ENCODE measurements around the gene MAP4K2. TPM values are rescaled to one million over a fixed set of nuclear protein-coding genes. Genes with fewer than 3 reads are reported as not detected.

The MAP4K2 gene
- total and polyA plus RNA-seq, 2 of the 13 experiments (the other 11 are each of a cell fraction or from before 2014, with no cell fraction given): 8.3 to 17.6 TPM

DNA sequence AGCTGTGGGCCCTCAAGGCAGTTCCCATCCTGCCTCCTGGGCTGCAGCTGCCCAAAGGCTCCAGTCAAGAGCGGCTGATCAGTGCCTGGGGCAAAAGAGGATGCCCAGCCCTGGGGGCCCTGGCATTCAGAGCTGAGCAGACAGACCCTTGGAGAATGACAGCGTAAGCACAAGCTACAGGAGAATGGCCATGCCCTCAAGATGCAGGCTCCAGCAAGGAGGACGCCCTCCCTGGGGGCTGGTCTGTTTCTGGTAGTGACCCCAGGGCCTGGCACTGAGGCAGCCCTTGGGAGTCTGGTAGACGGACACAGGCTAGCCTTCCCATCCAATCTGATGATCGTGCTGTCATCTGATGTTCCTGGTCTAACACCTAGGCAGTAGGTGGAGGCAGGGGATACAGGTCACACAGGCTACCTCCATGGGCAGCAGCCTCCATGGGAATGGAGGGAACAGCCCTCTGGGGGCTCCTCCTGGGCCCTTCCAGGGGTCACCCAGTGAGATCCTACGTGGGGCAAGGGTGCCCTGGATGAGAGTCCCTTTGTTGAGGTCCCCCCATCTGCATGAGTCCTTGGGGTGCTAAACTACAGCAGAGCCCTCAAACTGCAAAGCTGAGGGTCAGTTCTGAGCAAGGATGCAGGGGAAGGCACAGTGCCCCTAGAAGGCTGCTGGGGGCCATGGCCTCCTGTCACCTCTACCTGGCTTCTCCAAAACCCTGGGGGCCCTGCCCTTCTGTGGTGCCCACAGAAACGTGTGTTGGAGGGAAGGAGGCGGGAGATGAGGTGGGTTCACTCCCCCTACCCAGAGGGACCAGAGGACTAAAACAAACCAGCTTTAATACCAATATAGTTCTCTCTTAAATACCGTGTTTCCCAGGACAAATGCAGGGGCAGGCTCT is 14.4 kb downstream of the MAP4K2 start:
- 84% methylated on average over 7 of the region's 9 CpGs for WGBS (ENCODE audit: low lambda C conversion rate)
- ATAC-seq: no peak; the same call in 2 of the 3 replicates
- BruUV-seq (replicated peaks): no TSS peak
- POLR2A ChIA-PET: interaction anchor here (1.0 kb wide), 1 partner anchor 10 kb away, joined by 6 read pairs; the partner anchor contains the start of gene SF1
- H3K27ac ChIP-seq (ENCODE audit: extremely low read length, insufficient read depth, low read length): no peak overlapping the region
- no peaks in the 10 kb centered on the region for H3K36me3 ChIP-seq (replicated peaks in 1 of 2; ENCODE audit: control insufficient read depth in 1 of 2, insufficient read depth in 2 of 2, low read length in 2 of 2)
- CTCF ChIA-PET (ENCODE audit: low intra/inter-chr PET ratio, low total read pairs): interaction anchor here (1.1 to 1.5 kb wide), 2 partner anchors 59 to 60 kb away, joined by 3 to 7 read pairs; no protein-coding TSS in a partner anchor
- H3K9ac ChIP-seq (ENCODE audit: insufficient read depth, low read depth, low read length): no peak overlapping the region
- H3K4me3 ChIP-seq (replicated peaks in 1 of 3; ENCODE audit: insufficient read depth in 1 of 3, low read depth in 2 of 3, low read length in 3 of 3): no peak overlapping the region
- no peak overlapping the region for H3K4me2 ChIP-seq (ENCODE audit: low read depth, low read length)
- TF ChIP-seq ZNF772 (CRISPR knock-in tag; IDR thresholded peaks at IDR 0.05) (no peak), SMAD1 (CRISPR knock-in tag; IDR thresholded peaks at IDR 0.05; ENCODE audit: borderline replicate concordance, low read depth) (no peak), TCF12 (IDR thresholded peaks at IDR 0.05) (no peak), TCF12 (CRISPR knock-in tag; IDR thresholded peaks at IDR 0.05) (no peak), RARG (CRISPR knock-in tag; IDR thresholded peaks at IDR 0.05; ENCODE audit: low read depth) (no peak), HNRNPLL (IDR thresholded peaks at IDR 0.05; ENCODE audit: low read depth, low read length, poor library complexity, severe bottlenecking) (no peak), NR2F2 (IDR thresholded peaks at IDR 0.05; ENCODE audit: borderline replicate concordance, low read depth) (no peak), JUND (CRISPR knock-in tag; IDR thresholded peaks at IDR 0.05) (no peak), HOXA9 (CRISPR knock-in tag; IDR thresholded peaks at IDR 0.05; ENCODE audit: borderline replicate concordance) (no peak)
- TF ChIP-seq, protein P1, sequence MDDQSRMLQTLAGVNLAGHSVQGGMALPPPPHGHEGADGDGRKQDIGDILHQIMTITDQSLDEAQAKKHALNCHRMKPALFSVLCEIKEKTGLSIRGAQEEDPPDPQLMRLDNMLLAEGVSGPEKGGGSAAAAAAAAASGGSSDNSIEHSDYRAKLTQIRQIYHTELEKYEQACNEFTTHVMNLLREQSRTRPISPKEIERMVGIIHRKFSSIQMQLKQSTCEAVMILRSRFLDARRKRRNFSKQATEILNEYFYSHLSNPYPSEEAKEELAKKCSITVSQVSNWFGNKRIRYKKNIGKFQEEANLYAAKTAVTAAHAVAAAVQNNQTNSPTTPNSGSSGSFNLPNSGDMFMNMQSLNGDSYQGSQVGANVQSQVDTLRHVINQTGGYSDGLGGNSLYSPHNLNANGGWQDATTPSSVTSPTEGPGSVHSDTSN (CRISPR knock-in tag; IDR thresholded peaks at IDR 0.05; ENCODE audit: borderline replicate concordance): no peak
- TF ChIP-seq, protein P2, sequence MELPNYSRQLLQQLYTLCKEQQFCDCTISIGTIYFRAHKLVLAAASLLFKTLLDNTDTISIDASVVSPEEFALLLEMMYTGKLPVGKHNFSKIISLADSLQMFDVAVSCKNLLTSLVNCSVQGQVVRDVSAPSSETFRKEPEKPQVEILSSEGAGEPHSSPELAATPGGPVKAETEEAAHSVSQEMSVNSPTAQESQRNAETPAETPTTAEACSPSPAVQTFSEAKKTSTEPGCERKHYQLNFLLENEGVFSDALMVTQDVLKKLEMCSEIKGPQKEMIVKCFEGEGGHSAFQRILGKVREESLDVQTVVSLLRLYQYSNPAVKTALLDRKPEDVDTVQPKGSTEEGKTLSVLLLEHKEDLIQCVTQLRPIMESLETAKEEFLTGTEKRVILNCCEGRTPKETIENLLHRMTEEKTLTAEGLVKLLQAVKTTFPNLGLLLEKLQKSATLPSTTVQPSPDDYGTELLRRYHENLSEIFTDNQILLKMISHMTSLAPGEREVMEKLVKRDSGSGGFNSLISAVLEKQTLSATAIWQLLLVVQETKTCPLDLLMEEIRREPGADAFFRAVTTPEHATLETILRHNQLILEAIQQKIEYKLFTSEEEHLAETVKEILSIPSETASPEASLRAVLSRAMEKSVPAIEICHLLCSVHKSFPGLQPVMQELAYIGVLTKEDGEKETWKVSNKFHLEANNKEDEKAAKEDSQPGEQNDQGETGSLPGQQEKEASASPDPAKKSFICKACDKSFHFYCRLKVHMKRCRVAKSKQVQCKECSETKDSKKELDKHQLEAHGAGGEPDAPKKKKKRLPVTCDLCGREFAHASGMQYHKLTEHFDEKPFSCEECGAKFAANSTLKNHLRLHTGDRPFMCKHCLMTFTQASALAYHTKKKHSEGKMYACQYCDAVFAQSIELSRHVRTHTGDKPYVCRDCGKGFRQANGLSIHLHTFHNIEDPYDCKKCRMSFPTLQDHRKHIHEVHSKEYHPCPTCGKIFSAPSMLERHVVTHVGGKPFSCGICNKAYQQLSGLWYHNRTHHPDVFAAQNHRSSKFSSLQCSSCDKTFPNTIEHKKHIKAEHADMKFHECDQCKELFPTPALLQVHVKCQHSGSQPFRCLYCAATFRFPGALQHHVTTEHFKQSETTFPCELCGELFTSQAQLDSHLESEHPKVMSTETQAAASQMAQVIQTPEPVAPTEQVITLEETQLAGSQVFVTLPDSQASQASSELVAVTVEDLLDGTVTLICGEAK (IDR thresholded peaks at IDR 0.05): no peak
- TF ChIP-seq, protein P2 (CRISPR knock-in tag; IDR thresholded peaks at IDR 0.05): no peak
- H3K9me3 ChIP-seq (ENCODE audit: low read length): no peaks in the 10 kb centered on the region
- DNase-seq (ENCODE audit: low spot score): no peak
- no peaks in the 10 kb centered on the region for H3K27me3 ChIP-seq (ENCODE audit: control insufficient read depth in 1 of 2, insufficient read depth in 2 of 2, low read length in 2 of 2)
- no peaks in the 10 kb centered on the region for H4K20me1 ChIP-seq (ENCODE audit: insufficient read depth, low read length)
- H3K79me2 ChIP-seq (ENCODE audit: insufficient read depth, low read length): no peaks in the 10 kb centered on the region
- 0 out of 2 replicates have a peak, but pooled peaks cover 3% of the 10 kb centered on the region for H3K4me1 ChIP-seq (ENCODE audit: insufficient read depth, low read length)
- intact Hi-C loops (cut with micrococcal nuclease; ENCODE audit: unreplicated experiment): loop anchor here (10.0 kb wide), 1 partner anchor 56 kb away; the partner anchor contains the start of gene CDC42BPG
- FAIRE-seq: no peak
- no peak overlapping the region for H2AFZ ChIP-seq (ENCODE audit: low read length)
- in situ Hi-C loops (cut with HindIII; ENCODE audit: extremely low pct_ligation_motif_present, low pct_unique_long_range_greater_than_20kb): loop anchor here (5.0 kb wide), 1 partner anchor 104 kb away; no protein-coding TSS in a partner anchor
